HEK293T (cell line): Measurements from ENCODE around the gene FAM120C.

ENCODE experiments used
- ELF4 ChIP-seq: fragments of 450-650 bp; IDR thresholded peaks from 2 replicates; pipeline ENCODE4 v1.6.1; 2017; ENCODE audit warnings: antibody characterized with exemption
- FOXA1 ChIP-seq: fragments of 450-650 bp; IDR thresholded peaks from 2 replicates; pipeline ENCODE4 v1.6.1; 2016; ENCODE audit warnings: mild to moderate bottlenecking
- FOXM1 ChIP-seq: fragments of 450-650 bp; IDR thresholded peaks from 2 replicates; pipeline ENCODE4 v1.6.1; 2017; ENCODE audit warnings: mild to moderate bottlenecking, borderline replicate concordance
- L3MBTL2 ChIP-seq: fragments of 450-650 bp; conservative IDR thresholded peaks from 2 replicates; pipeline ENCODE4 v1.6.1; 2016; ENCODE audit warnings: mild to moderate bottlenecking
- SUZ12 ChIP-seq: fragments of 450-650 bp; IDR thresholded peaks from 2 replicates; pipeline ENCODE4 v1.6.1; 2016; ENCODE audit warnings: mild to moderate bottlenecking
- TARDBP ChIP-seq: fragments of 450-650 bp; IDR thresholded peaks from 2 replicates; pipeline ENCODE4 v1.6.1; 2016
- ZNF384 ChIP-seq: fragments of 450-650 bp; IDR thresholded peaks from 2 replicates; pipeline ENCODE4 v1.6.1; 2016
- TF ChIP-seq, protein P1 (sequence below): fragments of 450-650 bp; IDR thresholded peaks from 2 replicates; pipeline ENCODE4 v1.6.1; 2016

GRCh38 chrX:54093571-54093970 lies 89.5 kb downstream of the FAM120C start:
- no peak for TF ChIP-seq SUZ12
- no peak for TF ChIP-seq FOXM1
- no peak for TF ChIP-seq ELF4
- TF ChIP-seq, protein P1, sequence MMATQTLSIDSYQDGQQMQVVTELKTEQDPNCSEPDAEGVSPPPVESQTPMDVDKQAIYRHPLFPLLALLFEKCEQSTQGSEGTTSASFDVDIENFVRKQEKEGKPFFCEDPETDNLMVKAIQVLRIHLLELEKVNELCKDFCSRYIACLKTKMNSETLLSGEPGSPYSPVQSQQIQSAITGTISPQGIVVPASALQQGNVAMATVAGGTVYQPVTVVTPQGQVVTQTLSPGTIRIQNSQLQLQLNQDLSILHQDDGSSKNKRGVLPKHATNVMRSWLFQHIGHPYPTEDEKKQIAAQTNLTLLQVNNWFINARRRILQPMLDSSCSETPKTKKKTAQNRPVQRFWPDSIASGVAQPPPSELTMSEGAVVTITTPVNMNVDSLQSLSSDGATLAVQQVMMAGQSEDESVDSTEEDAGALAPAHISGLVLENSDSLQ = no peak
- no peak for TF ChIP-seq TARDBP
- no peak for TF ChIP-seq FOXA1
- TF ChIP-seq L3MBTL2 = no peak
- TF ChIP-seq ZNF384 = no peak
